ENCODE data around the gene SPOCK3.

The SPOCK3 gene

GRCh38 chr4:167177925-167178324, 56.4 kb downstream of the SPOCK3 start:
- DNase-seq (ENCODE audit: low read depth): no peak
- H3K4me3 ChIP-seq (ENCODE audit: low read depth, low read length): no peak overlapping the region
- no peak for TF ChIP-seq CTCF (IDR thresholded peaks at IDR 0.05; ENCODE audit: low read depth, low read length, missing control alignments)

GRCh38 chr4:167176723-167177367, 57.4 kb downstream of the SPOCK3 start:
- no peak for DNase-seq (ENCODE audit: low read depth)
- no peak for TF ChIP-seq CTCF (IDR thresholded peaks at IDR 0.05; ENCODE audit: low read depth, low read length, missing control alignments)
- no peak overlapping the region for H3K4me3 ChIP-seq (ENCODE audit: low read depth, low read length)

GRCh38 chr4:167171928-167172327, 62.4 kb downstream of the SPOCK3 start:
- DNase-seq (ENCODE audit: low read depth): no peak
- TF ChIP-seq CTCF (IDR thresholded peaks at IDR 0.05; ENCODE audit: low read depth, low read length, missing control alignments): no peak
- no peak overlapping the region for H3K4me3 ChIP-seq (ENCODE audit: low read depth, low read length)

GRCh38 chr4:167168611-167169010, 65.7 kb downstream of the SPOCK3 start:
- H3K4me3 ChIP-seq (ENCODE audit: low read depth, low read length): no peak overlapping the region
- no peak for TF ChIP-seq CTCF (IDR thresholded peaks at IDR 0.05; ENCODE audit: low read depth, low read length, missing control alignments)
- DNase-seq (ENCODE audit: low read depth): no peak

- TF ChIP-seq CTCF (IDR thresholded peaks at IDR 0.05; ENCODE audit: low read depth, low read length, missing control alignments): no peak
- H3K4me3 ChIP-seq (ENCODE audit: low read depth, low read length): no peak overlapping the region
- DNase-seq (ENCODE audit: low read depth): no peak
Measured at GRCh38 chr4:167150587-167150986, 83.7 kb downstream of the SPOCK3 start.

GRCh38 chr4:167144605-167145004, 89.7 kb downstream of the SPOCK3 start:
- no peak for TF ChIP-seq CTCF (IDR thresholded peaks at IDR 0.05; ENCODE audit: low read depth, low read length, missing control alignments)
- no peak overlapping the region for H3K4me3 ChIP-seq (ENCODE audit: low read depth, low read length)
- no peak for DNase-seq (ENCODE audit: low read depth)

GRCh38 chr4:167143018-167143417, 91.3 kb downstream of the SPOCK3 start:
- no peak for TF ChIP-seq CTCF (IDR thresholded peaks at IDR 0.05; ENCODE audit: low read depth, low read length, missing control alignments)
- no peak for DNase-seq (ENCODE audit: low read depth)

More at GRCh38 chr4:167143018-167143417, 91.3 kb downstream of the SPOCK3 start:
- H3K4me3 ChIP-seq (ENCODE audit: low read depth, low read length): no peak overlapping the region
